Measurements from ENCODE around the gene EPHA7.

GRCh38 chr6:93391965-93392364 is 27.4 kb downstream of the EPHA7 start:
- TF ChIP-seq POLR2A (IDR thresholded peaks at IDR 0.05) = no peak
- TF ChIP-seq CTCF (IDR thresholded peaks at IDR 0.05) = no peak
